WTC11 (cell line): Measurements from ENCODE around the gene IFRD2. TPM values are rescaled to one million over a fixed set of nuclear protein-coding genes. Genes with fewer than 3 reads are reported as not detected.

ENCODE experiments used
- ATAC-seq: fragments of 200-7000 bp; cut with Tn5 transposase; 2 replicates; pipeline ENCODE4 v1.10.0; 2021; ENCODE audit warnings: mild to moderate bottlenecking, moderate library complexity
- CTCF ChIA-PET: fragments of 300-600 bp; sonication (Branson Sonifier 250); formaldehyde crosslinking; loops from one replicate; lab custom pipeline; 2021; ENCODE audit warnings: antibody characterized with exemption; lab: Charles Lee
- POLR2A ChIA-PET: fragments of 350-600 bp; sonication (Branson Sonifier 250); formaldehyde crosslinking; loops from one replicate; lab custom pipeline; 2021; ENCODE audit warnings: antibody characterized with exemption; lab: Charles Lee
- DNase-seq: peaks from one replicate; pipeline ENCODE4 v3.0.0; 2021; ENCODE audit warnings: low spot score
- H3K27ac Mint-ChIP-seq: 2 replicates; pipeline ENCODE4 v1.8.0; 2021; ENCODE audit warnings: mixed read lengths
- H3K27me3 Mint-ChIP-seq: 2 replicates; pipeline ENCODE4 v1.8.0; 2021; ENCODE audit warnings: low read depth, mild to moderate bottlenecking, moderate library complexity, mixed read lengths
- H3K36me3 Mint-ChIP-seq: 2 replicates; pipeline ENCODE4 v1.8.0; 2021; ENCODE audit warnings: mixed read lengths
- H3K4me1 Mint-ChIP-seq: 2 replicates; pipeline ENCODE4 v1.8.0; 2022; ENCODE audit warnings: mixed read lengths
- H3K4me3 Mint-ChIP-seq: 2 replicates; pipeline ENCODE4 v1.8.0; 2021; ENCODE audit warnings: mild to moderate bottlenecking, moderate library complexity, mixed read lengths
- H3K9me3 Mint-ChIP-seq: 2 replicates; pipeline ENCODE4 v1.8.0; 2021; ENCODE audit warnings: mixed read lengths
- ARID4B ChIP-seq: sonication (generic); formaldehyde crosslinking; IDR thresholded peaks from 2 replicates; pipeline ENCODE4 v1.8.0; 2023; ENCODE audit warnings: missing genetic modification reagents, mild to moderate bottlenecking, borderline replicate concordance
- CREB1 ChIP-seq: sonication (generic); formaldehyde crosslinking; IDR thresholded peaks from 2 replicates; pipeline ENCODE4 v1.8.0; 2023; ENCODE audit warnings: mild to moderate bottlenecking, missing genetic modification reagents
- CREM ChIP-seq: sonication (generic); formaldehyde crosslinking; IDR thresholded peaks from 2 replicates; pipeline ENCODE4 v1.8.1; 2022; ENCODE audit warnings: mild to moderate bottlenecking, missing genetic modification reagents, moderate library complexity
- CTCF ChIP-seq: fragments of 200-600 bp; IDR thresholded peaks from 2 replicates; pipeline ENCODE4 v1.8.0; 2022; ENCODE audit warnings: antibody characterized with exemption
- E2F5 ChIP-seq: sonication (generic); formaldehyde crosslinking; IDR thresholded peaks from 2 replicates; pipeline ENCODE4 v1.8.1; 2022; ENCODE audit warnings: mild to moderate bottlenecking, moderate library complexity, missing genetic modification reagents
- FOXP4 ChIP-seq: sonication (generic); formaldehyde crosslinking; IDR thresholded peaks from 2 replicates; pipeline ENCODE4 v1.8.0; 2022; ENCODE audit warnings: mild to moderate bottlenecking, missing genetic modification reagents
- HMGA2 ChIP-seq: fragments of 250-450 bp; sonication (Bioruptor Pico); IDR thresholded peaks from 2 replicates; pipeline ENCODE4 v1.4.0; 2021; ENCODE audit warnings: mild to moderate bottlenecking, moderate library complexity
- JAZF1 ChIP-seq: fragments of 250-450 bp; sonication (Bioruptor Pico); IDR thresholded peaks from 2 replicates; pipeline ENCODE4 v1.9.0; 2021; ENCODE audit warnings: moderate library complexity, mild to moderate bottlenecking, inconsistent platforms
- NFE2L1 ChIP-seq: sonication (generic); formaldehyde crosslinking; IDR thresholded peaks from 2 replicates; pipeline ENCODE4 v1.8.1; 2023; ENCODE audit warnings: missing genetic modification reagents
- OVOL2 ChIP-seq: fragments of 250-450 bp; sonication (Bioruptor Pico); IDR thresholded peaks from 2 replicates; pipeline ENCODE4 v1.9.0; 2021; ENCODE audit warnings: mild to moderate bottlenecking, borderline replicate concordance
- SP1 ChIP-seq: sonication (generic); formaldehyde crosslinking; conservative IDR thresholded peaks from 2 replicates; pipeline ENCODE4 v1.8.1; 2022; ENCODE audit warnings: missing genetic modification reagents
- TEAD1 ChIP-seq: sonication (generic); formaldehyde crosslinking; IDR thresholded peaks from 2 replicates; pipeline ENCODE4 v1.8.0; 2022; ENCODE audit warnings: mild to moderate bottlenecking, missing genetic modification reagents
- TEAD4 ChIP-seq: sonication (generic); formaldehyde crosslinking; IDR thresholded peaks from 2 replicates; pipeline ENCODE4 v1.8.0; 2022; ENCODE audit warnings: mild to moderate bottlenecking, missing genetic modification reagents
- ZBTB43 ChIP-seq: sonication (generic); formaldehyde crosslinking; IDR thresholded peaks from 2 replicates; pipeline ENCODE4 v1.8.1; 2023; ENCODE audit warnings: mild to moderate bottlenecking, missing genetic modification reagents
- ZNF121 ChIP-seq: sonication (generic); formaldehyde crosslinking; IDR thresholded peaks from 2 replicates; pipeline ENCODE4 v1.8.0; 2023; ENCODE audit warnings: missing genetic modification reagents
- ZNF263 ChIP-seq: sonication (generic); formaldehyde crosslinking; IDR thresholded peaks from 2 replicates; pipeline ENCODE4 v1.8.1; 2022; ENCODE audit warnings: low read depth, mild to moderate bottlenecking, moderate library complexity, missing genetic modification reagents
- ZNF281 ChIP-seq: sonication (generic); formaldehyde crosslinking; IDR thresholded peaks from 2 replicates; pipeline ENCODE4 v1.8.0; 2023; ENCODE audit warnings: mild to moderate bottlenecking, missing genetic modification reagents
- ZNF423 ChIP-seq: fragments of 250-450 bp; sonication (Bioruptor Pico); IDR thresholded peaks from 2 replicates; pipeline ENCODE4 v2.1.2; 2022; ENCODE audit warnings: mild to moderate bottlenecking, moderate library complexity
- total RNA-seq: library from RNA; stranded (reverse); gene quantifications from 3 replicates; pipeline ENCODE4 v1.2.3, GENCODE V29; 2021

Gene IFRD2
- total RNA-seq, 1 experiment from 2014 or later: 92.0 TPM

- H3K4me3 Mint-ChIP-seq: peak overlapping the region; percentile 40
- DNase-seq (peak; percentile 98), ATAC-seq (peak; percentile 73)
- ChIA-PET POLR2A (interaction anchor here (0.7 to 1.7 kb wide), 8 partner anchors 7 to 123 kb away, joined by 3 to 10 read pairs (median 4); no protein-coding TSS in a partner anchor), CTCF (interaction anchor here (0.5 to 6.0 kb wide), 50 partner anchors 8 to 407 kb away, joined by 3 to 154 read pairs (median 5); partner anchors contain the start of genes C3orf18, CYB561D2, GNAI2 and GNAT1)
- peaks cover 2% of the 10 kb centered on the region; the same call in 1 of the 2 replicates for H3K36me3 Mint-ChIP-seq
- peaks cover 59% of the 10 kb centered on the region for H3K4me1 Mint-ChIP-seq
- no peaks in the 10 kb centered on the region for H3K27me3 Mint-ChIP-seq
- no peaks in the 10 kb centered on the region for H3K9me3 Mint-ChIP-seq
- H3K27ac Mint-ChIP-seq: peak overlapping the region; percentile 91
- TF ChIP-seq CREB1 (CRISPR knock-in tag) (no peak), OVOL2 (no peak), FOXP4 (peak; percentile 53; the same call in 1 of the 2 replicates), JAZF1 (CRISPR knock-in tag) (no peak), NFE2L1 (CRISPR knock-in tag) (no peak), ARID4B (CRISPR knock-in tag) (no peak), HMGA2 (no peak), CTCF (peak; percentile 99), TEAD4 (no peak), ZNF263 (CRISPR knock-in tag) (peak; percentile 80), SP1 (CRISPR knock-in tag) (peak; percentile 90), ZBTB43 (CRISPR knock-in tag) (no peak), ZNF121 (CRISPR knock-in tag) (0 out of 2 replicates have a peak, but pooled peaks have one; percentile 3), ZNF281 (CRISPR knock-in tag) (peak; percentile 96), CREM (peak; percentile 71; the same call in 1 of the 2 replicates), E2F5 (CRISPR knock-in tag) (0 out of 2 replicates have a peak, but pooled peaks have one; percentile 20), TEAD1 (CRISPR knock-in tag) (no peak), ZNF423 (CRISPR knock-in tag) (peak; percentile 95)
- TF ChIP-seq, all 79 proteins: peak for 9
Observed at GRCh38 chr3:50245831-50246516, 46.3 kb downstream of the IFRD2 start.
